Breast epithelium (tissue), 4 donors: Measurements from ENCODE around the gene CADPS2. TPM values are rescaled to one million over a fixed set of nuclear protein-coding genes. Genes with fewer than 3 reads are reported as not detected.

Experiments used
- DNase-seq, 2 donors: peaks; one replicate each; pipeline ENCODE4 v3.0.0-alpha.2; 2019; ENCODE audit warnings: low spot score in 2 of 2
- H3K27ac ChIP-seq, 2 donors: fragments of 200-600 bp; sonication (generic) in 1 of 2; one replicate each; pipeline ENCODE4 v1.5.1; 2016 to 2019; ENCODE audit warnings: mild to moderate bottlenecking in 1 of 2
- H3K27me3 ChIP-seq, 2 donors: fragments of 200-600 bp; sonication (generic) in 1 of 2; one replicate each; pipeline versions ENCODE4 v1.5.1 to v1.6.0; 2017 to 2019; ENCODE audit warnings: control low read depth in 1 of 2, mild to moderate bottlenecking in 1 of 2
- H3K36me3 ChIP-seq: fragments of 200-600 bp; one replicate; pipeline ENCODE4 v1.5.1; 2019
- H3K4me1 ChIP-seq, 2 donors: fragments of 200-600 bp; sonication (generic); one replicate each; pipeline ENCODE4 v1.5.1; 2016 to 2019; ENCODE audit warnings: control low read depth in 1 of 2
- H3K4me3 ChIP-seq, 3 donors: fragments of 200-600 bp; sonication (generic); 1 replicate in 2 of 3; 2 replicates in 1 of 3; pipeline ENCODE4 v1.5.1; 2016 to 2019; ENCODE audit warnings: mild to moderate bottlenecking in 3 of 3, moderate library complexity in 2 of 3
- H3K9me3 ChIP-seq, 2 donors: fragments of 200-600 bp; sonication (generic) in 1 of 2; one replicate each; pipeline ENCODE4 v1.5.1; 2016 to 2019; ENCODE audit warnings: control low read depth in 1 of 2
- CTCF ChIP-seq, 3 donors: fragments of 450-650 bp; IDR thresholded peaks; one replicate each; pipeline ENCODE4 v1.5.1; 2016 to 2017; ENCODE audit warnings: antibody characterized with exemption in 3 of 3, mild to moderate bottlenecking in 3 of 3, moderate library complexity in 3 of 3
- POLR2A ChIP-seq: fragments of 450-650 bp; IDR thresholded peaks from one replicate; pipeline ENCODE4 v1.6.1; 2016; ENCODE audit warnings: antibody characterized with exemption, mild to moderate bottlenecking, moderate library complexity
- POLR2AphosphoS5 ChIP-seq, 3 donors: sonication (generic); formaldehyde crosslinking; IDR thresholded peaks; one replicate each; pipeline ENCODE4 v1.6.1; 2017; ENCODE audit warnings: antibody characterized with exemption in 3 of 3
- intact Hi-C: fragments of 100-400 bp; cut with DNase I; formaldehyde crosslinking; loops from one replicate; pipeline ENCODE4 v1.15.1; 2023; ENCODE audit warnings: low total_unique reads
- total RNA-seq, 3 donors: library from RNA; depleted of rRNA; stranded (reverse); fragments of >200 nt; gene quantifications; one replicate each; pipeline ENCODE4 v1.1.0, GENCODE V29; 2016

Gene CADPS2
- total RNA-seq, 3 donors from 2014 or later = 12.3 to 67.5 (median 66.5) TPM

- DNase-seq = no peak
- H3K27ac ChIP-seq = no peak overlapping the region
- H3K4me3 ChIP-seq = no peak overlapping the region
- H3K36me3 ChIP-seq = no peaks in the 10 kb centered on the region
- H3K9me3 ChIP-seq = no peaks in the 10 kb centered on the region
- intact Hi-C loops = no loop called here
- no peaks in the 10 kb centered on the region for H3K4me1 ChIP-seq
- no peaks in the 10 kb centered on the region for H3K27me3 ChIP-seq
- no peak for TF ChIP-seq POLR2AphosphoS5 (IDR thresholded peaks at IDR 0.05)
- no peak for TF ChIP-seq CTCF (IDR thresholded peaks at IDR 0.05)
- no peak for TF ChIP-seq POLR2A
Measured at GRCh38 chr7:122543891-122544290, 342.4 kb downstream of the CADPS2 start.

GRCh38 chr7:122543166-122543565, 343.1 kb downstream of the CADPS2 start:
- no peak for TF ChIP-seq CTCF (IDR thresholded peaks at IDR 0.05)
- no peak for TF ChIP-seq POLR2AphosphoS5 (IDR thresholded peaks at IDR 0.05)
- no peak for TF ChIP-seq POLR2A
- intact Hi-C loops = no loop called here
- H3K4me3 ChIP-seq = no peak overlapping the region
- H3K9me3 ChIP-seq = no peaks in the 10 kb centered on the region
- H3K27ac ChIP-seq = no peak overlapping the region
- H3K4me1 ChIP-seq = no peaks in the 10 kb centered on the region
- no peaks in the 10 kb centered on the region for H3K27me3 ChIP-seq
- no peak for DNase-seq
- H3K36me3 ChIP-seq = no peaks in the 10 kb centered on the region

- no peaks in the 10 kb centered on the region for H3K36me3 ChIP-seq
- H3K4me1 ChIP-seq = no peaks in the 10 kb centered on the region
- DNase-seq = no peak
- TF ChIP-seq POLR2A (no peak), CTCF (IDR thresholded peaks at IDR 0.05) (no peak)
- no peaks in the 10 kb centered on the region for H3K9me3 ChIP-seq
- no peak overlapping the region for H3K4me3 ChIP-seq
- no peak overlapping the region for H3K27ac ChIP-seq
- H3K27me3 ChIP-seq = no peaks in the 10 kb centered on the region
- intact Hi-C loops = no loop called here
Measured at GRCh38 chr7:122535086-122535485, 351.2 kb downstream of the CADPS2 start.

GRCh38 chr7:122532406-122533269, 353.6 kb downstream of the CADPS2 start:
- DNase-seq = no peak
- Histone ChIP-seq H3K4me1 (no peaks in the 10 kb centered on the region), H3K27ac (no peak overlapping the region), H3K27me3 (no peaks in the 10 kb centered on the region), H3K36me3 (no peaks in the 10 kb centered on the region), H3K9me3 (no peaks in the 10 kb centered on the region), H3K4me3 (no peak overlapping the region)
- TF ChIP-seq POLR2A (no peak), POLR2AphosphoS5 (IDR thresholded peaks at IDR 0.05) (no peak), CTCF (IDR thresholded peaks at IDR 0.05) (no peak)
- intact Hi-C loops = no loop called here

GRCh38 chr7:122528879-122529481, 357.3 kb downstream of the CADPS2 start:
- TF ChIP-seq CTCF (IDR thresholded peaks at IDR 0.05) (peak in 1 of 3 donors; percentile 48), POLR2A (no peak), POLR2AphosphoS5 (IDR thresholded peaks at IDR 0.05) (no peak)
- intact Hi-C loops = no loop called here

More at GRCh38 chr7:122528879-122529481, 357.3 kb downstream of the CADPS2 start:
- H3K27me3 ChIP-seq = no peaks in the 10 kb centered on the region
- no peaks in the 10 kb centered on the region for H3K4me1 ChIP-seq
- no peaks in the 10 kb centered on the region for H3K9me3 ChIP-seq
- no peak overlapping the region for H3K27ac ChIP-seq
- no peaks in the 10 kb centered on the region for H3K36me3 ChIP-seq
- no peak overlapping the region for H3K4me3 ChIP-seq
- DNase-seq = no peak
